NB4 (cell line): ENCODE data around the gene COPZ1.

Source experiments
- MYC ChIP-seq: IDR thresholded peaks from 2 replicates; pipeline ENCODE4 v1.6.1; 2011; ENCODE audit warnings: low read depth, low read length
- TF ChIP-seq, protein P1 (sequence below): IDR thresholded peaks from one replicate; pipeline ENCODE4 v1.5.1; 2012; ENCODE audit warnings: low read depth, low read length

DNA sequence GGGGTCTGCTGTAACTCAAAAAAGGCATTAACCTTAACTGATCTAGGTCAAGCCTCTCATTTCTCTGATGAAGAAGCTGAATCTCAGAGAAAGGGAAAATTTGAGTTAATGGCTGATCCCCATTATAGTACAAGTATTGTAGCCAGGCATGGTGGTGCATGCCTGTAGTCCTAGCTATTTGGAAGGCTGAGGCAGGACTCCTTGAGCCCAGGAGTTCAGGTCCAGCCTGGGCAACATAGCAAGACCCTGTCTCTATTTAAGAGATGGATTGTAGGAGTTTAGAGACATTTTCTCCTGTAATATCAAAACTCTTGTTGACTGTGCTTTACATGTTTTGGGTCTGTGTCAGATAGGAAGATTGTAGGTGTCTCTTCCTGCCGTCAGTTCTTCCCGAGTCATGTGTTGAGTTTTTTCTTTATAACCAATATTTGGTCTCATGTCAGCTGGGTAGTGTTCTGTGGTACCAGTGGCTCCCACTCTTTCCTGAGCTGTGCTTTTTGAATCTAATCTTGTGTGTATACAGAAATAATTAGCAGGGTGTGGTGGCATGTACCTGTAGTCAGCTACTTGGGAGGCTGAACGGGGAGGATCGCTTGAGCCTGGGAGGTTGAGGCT, 8.6 kb downstream of the COPZ1 start:
- no peak for TF ChIP-seq MYC
- TF ChIP-seq, protein P1, sequence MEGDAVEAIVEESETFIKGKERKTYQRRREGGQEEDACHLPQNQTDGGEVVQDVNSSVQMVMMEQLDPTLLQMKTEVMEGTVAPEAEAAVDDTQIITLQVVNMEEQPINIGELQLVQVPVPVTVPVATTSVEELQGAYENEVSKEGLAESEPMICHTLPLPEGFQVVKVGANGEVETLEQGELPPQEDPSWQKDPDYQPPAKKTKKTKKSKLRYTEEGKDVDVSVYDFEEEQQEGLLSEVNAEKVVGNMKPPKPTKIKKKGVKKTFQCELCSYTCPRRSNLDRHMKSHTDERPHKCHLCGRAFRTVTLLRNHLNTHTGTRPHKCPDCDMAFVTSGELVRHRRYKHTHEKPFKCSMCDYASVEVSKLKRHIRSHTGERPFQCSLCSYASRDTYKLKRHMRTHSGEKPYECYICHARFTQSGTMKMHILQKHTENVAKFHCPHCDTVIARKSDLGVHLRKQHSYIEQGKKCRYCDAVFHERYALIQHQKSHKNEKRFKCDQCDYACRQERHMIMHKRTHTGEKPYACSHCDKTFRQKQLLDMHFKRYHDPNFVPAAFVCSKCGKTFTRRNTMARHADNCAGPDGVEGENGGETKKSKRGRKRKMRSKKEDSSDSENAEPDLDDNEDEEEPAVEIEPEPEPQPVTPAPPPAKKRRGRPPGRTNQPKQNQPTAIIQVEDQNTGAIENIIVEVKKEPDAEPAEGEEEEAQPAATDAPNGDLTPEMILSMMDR, result no peak
